Dermis microvascular lymphatic vessel endothelial cell (primary cell): ENCODE results near the gene TWSG1. TPM values are rescaled to one million over a fixed set of nuclear protein-coding genes. Genes with fewer than 3 reads are reported as not detected.
"Not testable (repeated sequence)": the region's sequence is repeated elsewhere in the genome, so short reads cannot be mapped to it uniquely, and the experiment has no call there.

Experiments
- DNase-seq, 2 donors: peaks; one replicate each; pipeline versions ENCODE4 v3.0.0 to v3.0.0-alpha.2; 2010; ENCODE audit warnings: low read depth in 2 of 2
- total RNA-seq: library from RNA; depleted of rRNA; stranded (reverse); fragments of >200 nt; gene quantifications from 2 replicates; pipeline ENCODE4 v1.2.1, GENCODE V29; 2014

TWSG1 gene
- total RNA-seq, 1 donor from 2014 or later, result 33.6 TPM

DNA sequence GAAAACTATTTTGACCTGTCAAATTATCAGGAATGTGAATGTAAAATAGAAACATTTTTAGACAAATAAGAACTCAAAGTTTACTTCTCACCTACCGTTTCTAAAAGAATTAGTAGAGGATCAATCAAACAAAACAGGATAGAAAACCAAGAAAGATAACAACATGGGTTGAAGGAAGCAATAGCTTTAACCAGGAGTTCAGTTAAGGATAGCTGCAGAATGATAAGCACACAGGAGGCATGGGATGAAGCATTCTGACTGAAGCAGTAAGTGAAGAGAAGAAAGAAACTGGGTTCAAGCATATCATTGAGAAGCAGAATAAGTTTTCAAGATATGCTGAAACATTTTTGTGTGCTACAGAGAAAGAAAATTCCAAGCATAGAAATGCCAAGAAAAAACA is 52.3 kb downstream of the TWSG1 start:
- DNase-seq, result no peak

DNA sequence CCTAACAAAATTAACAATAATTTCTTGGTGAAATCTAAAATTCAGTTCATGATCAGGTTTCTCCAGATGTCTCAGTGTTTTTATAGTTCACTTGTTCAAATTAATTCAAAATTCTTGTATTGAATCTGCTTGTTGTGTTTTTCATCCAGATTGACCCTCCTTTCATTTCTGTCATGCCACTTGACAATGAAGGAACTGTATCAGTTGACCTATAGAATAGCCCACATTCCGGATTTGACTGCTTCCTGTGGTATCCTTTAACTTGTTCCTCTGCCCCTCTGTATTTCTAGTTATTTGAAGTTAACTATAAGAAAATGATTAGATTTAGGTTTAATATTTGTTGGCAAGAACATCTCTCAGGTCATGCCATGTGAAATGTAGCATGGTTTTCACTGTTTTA is 53.3 kb downstream of the TWSG1 start:
- no peak for DNase-seq

DNA sequence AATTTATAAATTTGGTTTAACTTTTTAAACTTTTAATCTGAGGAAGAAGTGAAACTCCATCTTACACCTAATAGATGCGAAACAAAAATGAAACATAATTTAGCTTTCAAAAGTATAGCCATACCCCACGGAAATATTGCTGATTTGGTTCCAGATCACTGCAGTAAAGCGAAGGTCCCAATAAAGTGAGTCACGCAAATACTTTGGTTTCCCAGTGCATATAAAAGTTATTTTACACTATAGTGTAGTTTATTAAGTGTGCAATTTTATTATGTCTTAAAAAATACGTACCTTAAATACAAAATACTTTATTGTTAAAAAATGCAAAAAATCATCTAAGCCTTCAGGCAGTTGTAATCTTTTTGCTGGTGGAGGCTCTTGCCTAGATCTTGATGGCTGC is 55.1 kb downstream of the TWSG1 start:
- no peak for DNase-seq

GRCh38 chr18:9392726-9393125 is 58.2 kb downstream of the TWSG1 start:
- DNase-seq, result peak in 1 of 2 donors; percentile 13

DNA sequence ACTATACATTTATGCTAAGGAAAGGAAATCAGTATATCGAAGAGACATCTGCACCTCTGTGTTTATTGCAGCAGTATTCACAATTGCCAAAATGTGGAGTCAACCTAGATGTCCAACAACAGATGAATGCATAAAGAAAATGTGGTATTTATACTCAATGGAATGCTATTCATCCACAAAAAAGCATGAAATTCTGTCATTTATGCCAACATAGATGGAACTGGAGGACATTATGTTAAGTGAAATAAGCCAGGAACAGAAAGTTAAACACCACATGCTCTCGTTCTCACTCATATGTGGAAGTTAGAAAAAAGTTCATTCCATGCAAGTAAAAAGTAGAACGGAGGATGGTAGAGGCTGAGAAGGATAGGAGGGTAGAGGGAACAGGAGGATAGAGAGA is 59.5 kb downstream of the TWSG1 start:
- no peak for DNase-seq

GRCh38 chr18:9400197-9400596 is 65.6 kb downstream of the TWSG1 start:
- peak; percentile 18 to 75 for DNase-seq

DNA sequence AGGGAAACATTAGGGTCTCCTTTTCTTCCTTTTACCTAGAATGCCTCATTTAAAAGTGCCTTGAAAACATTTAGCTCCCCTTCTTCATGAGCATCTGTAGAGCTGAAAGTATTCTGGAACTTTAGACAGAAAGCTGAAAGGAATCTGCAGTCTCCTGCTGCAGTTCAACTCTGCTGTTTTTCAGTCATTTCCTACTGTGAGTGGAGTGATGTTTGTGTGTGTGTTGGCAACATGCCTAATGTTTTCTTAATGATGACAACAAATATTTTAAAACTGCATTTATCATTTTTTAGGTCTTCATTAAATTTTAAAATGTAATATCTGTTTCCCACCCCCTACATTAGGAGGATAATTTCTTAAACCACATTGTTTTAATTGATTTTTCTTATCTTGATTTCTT is 66.6 kb downstream of the TWSG1 start:
- DNase-seq, result peak; percentile 22 to 72

GRCh38 chr18:9402358-9403007 is 67.9 kb downstream of the TWSG1 start:
- DNase-seq, result not testable (repeated sequence)

DNA sequence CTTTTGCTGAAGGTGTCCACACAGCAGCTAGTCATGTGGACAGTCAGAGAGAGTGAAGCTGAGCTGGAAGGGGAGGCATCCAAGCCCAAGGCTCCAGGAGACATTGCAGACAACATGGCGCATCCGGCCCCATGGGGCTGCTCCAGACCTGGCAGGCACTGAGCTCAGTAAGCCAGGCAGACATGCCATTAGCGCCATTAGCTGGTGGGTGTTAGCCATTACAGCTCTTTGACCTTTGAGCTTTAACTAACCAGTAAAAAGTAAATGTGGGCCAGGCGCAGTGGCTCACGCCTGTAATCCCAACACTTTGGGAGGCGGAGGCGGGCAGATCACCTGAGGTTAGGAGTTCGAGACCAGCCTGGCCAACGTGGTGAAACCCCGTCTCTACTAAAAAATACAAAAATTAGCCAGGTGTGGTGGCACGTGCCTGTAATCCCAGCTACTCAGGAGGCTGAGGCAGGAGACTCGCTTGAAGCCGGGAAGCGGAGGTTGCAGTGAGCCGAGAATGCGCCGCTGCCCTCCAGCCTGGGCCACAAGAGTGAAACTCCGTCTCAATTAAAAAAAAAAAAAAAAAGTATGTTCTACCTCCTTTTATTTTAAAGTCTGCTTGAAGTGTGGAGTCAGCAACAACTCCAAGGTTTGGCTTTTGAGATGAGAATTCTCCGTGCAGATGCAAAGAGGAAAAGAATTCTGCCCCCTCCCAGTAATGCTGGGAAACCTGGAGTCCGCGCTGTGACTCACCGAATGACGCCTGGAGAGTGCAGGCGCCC is 69.4 kb downstream of the TWSG1 start:
- DNase-seq, result peak in 1 of 2 donors; percentile 32

- peak; percentile 91 to 99 for DNase-seq
Measured at GRCh38 chr18:9404565-9405060, 70.0 kb downstream of the TWSG1 start.

DNA sequence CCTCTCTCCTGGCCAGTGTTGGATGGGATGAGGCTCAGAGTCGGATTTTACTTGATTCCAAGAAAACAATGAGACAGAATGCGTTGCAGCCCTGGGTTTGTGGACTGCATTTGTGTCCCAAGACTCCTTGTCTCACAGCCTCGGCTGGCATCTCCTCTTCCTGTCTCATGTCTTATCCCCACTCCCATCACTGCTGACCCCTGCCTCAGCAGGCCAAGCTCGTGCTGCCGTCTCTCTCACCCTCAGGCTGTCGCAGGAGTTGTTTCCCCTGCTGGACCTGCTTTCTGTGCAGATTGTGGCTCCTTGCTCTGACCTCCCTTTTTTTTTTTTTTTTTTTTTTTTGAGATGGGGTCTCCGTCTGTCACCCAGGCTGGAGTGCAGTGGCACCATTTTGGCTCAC is 70.6 kb downstream of the TWSG1 start:
- no peak for DNase-seq

DNA sequence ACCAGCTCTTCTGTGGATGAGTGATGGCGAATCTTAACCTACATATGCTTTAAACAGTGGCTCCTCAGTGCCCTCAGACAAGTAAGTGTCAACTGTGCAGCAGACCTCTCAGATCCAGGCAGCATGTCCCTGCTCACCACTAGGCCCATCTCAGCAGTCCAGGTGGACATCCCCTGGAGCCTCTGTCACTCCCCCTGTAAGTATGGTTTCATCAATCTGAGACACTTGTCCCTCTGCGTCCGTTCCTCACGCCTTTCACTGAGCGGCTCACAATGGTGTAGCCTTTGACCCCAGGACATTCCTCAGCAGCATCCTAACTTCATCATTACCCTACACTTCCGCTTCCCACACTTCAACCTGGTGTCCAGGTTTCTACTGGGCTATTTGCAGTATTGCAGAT is 71.4 kb downstream of the TWSG1 start:
- no peak for DNase-seq

DNA sequence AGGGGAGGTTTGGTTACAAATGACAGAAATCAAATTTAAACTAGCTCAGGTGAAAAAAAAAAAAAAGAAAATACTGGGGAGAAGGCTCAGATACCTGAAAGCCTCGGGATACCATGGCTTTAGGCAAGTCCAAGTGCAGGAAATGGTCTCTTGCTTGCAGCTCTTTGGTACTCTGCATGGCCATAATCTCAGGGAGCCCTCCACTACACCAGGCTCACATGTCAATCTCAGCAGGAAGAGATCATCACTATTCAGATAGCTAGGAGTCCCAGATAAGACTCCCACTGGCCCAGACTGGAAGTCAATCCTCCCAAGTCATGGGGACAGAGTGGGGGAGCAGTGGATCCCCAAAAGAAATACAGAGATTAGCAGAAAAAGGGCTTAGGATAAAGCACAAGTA is 75.9 kb downstream of the TWSG1 start:
- DNase-seq, result no peak

GRCh38 chr18:9413576-9413975 is 79.0 kb downstream of the TWSG1 start:
- peak in 1 of 2 donors; percentile 15 for DNase-seq

DNA sequence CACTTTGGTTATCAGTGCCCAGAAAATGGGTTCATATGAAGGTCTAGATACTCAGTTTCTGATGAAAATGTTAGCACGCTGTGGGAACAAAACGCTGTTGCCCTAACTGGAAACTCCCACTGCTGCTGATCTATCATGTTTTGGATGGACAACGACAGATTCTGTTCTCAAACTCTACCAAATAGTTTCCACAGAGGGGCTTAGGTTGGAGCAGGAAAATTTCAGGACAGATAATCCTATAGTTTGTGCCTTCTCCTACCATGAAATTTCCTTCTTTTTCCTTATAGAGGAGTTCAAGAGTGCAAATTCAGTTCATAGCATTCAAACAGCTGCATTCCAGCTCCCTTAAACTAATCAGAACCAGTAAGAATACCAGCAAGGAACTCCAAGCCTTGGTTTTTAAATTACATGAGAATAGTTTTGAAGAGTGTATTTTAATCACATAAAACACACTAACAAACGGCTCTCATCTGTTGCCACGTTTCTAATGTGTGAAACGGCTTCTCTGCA is 82.0 kb downstream of the TWSG1 start:
- no peak for DNase-seq

GRCh38 chr18:9417073-9417851 is 82.7 kb downstream of the TWSG1 start:
- peak in 1 of 2 donors; percentile 49 for DNase-seq

GRCh38 chr18:9418047-9418690 is 83.6 kb downstream of the TWSG1 start:
- DNase-seq, result no peak

DNA sequence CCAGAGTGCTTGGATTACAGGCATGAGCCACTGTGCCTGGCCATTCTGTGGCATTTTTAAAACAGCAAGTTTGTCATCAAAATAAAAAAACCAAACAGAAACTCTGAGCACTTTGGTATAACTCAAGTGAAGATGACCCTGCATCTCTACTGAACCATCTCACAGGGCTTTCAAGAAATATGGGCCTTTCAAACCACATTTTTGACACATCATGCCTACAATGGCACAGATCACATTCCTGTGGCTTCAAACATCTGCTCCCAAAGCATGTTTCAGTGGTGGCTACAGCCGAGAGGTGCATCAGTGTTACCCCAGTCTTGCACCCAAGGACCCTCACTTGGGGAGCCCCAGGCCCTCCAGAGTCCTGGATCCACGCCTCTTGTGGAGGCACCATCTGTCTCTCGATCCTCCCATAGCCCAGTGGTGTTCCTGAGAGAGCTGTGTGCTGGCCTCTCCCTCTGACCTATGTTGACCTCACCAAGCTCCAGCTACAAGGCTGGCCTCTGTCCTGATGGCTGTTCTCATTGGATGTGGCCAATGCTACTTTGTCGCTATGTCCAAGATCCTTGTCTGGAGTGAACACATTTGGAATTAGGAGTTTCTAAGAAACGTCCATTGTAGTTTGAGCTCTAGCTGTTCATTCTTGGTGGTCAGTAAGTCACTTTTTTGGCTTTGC is 85.5 kb downstream of the TWSG1 start:
- DNase-seq, result no peak

- DNase-seq, result no peak
Measured at GRCh38 chr18:9421096-9421900, 86.7 kb downstream of the TWSG1 start.

DNA sequence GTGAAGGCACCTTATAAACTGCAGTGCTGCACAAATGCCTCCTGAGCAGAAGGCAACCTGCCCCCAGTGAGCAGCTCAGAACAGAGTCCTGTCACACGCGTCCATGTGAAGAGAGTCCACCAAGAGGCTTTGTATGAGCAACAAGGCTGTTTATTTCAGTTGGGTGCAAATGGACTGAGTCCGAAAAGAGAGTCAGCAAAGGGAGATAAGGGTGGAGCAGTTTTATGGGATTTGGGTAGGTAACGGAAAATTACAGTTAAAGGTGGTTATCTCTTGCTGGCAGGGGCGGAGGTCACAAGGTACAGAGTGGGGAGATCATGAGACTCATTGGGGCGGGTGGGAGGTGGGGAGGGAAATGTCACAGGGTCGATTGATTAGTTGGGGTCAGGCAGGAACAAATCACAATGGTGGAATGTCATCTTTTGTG is 87.3 kb downstream of the TWSG1 start:
- no peak for DNase-seq
